ENCODE results near the gene DIAPH2. TPM values are rescaled to one million over a fixed set of nuclear protein-coding genes. Genes with fewer than 3 reads are reported as not detected.

DIAPH2 gene
- total and polyA plus RNA-seq, 2 experiments from 2014 or later = 16.2 to 56.6 TPM

- TF ChIP-seq ZNF114 (CRISPR knock-in tag; IDR thresholded peaks at IDR 0.05) = no peak
- TF ChIP-seq STAT1 (IDR thresholded peaks at IDR 0.05; ENCODE audit: unreplicated experiment) = no peak
- TF ChIP-seq CTCF (conservative IDR thresholded peaks at IDR 0.05; ENCODE audit: low read depth in 2 of 2) = no peak
- TF ChIP-seq ZNF331 (CRISPR knock-in tag; IDR thresholded peaks at IDR 0.05; ENCODE audit: low read depth) = no peak
- no peak for TF ChIP-seq CREB1 (CRISPR knock-in tag; IDR thresholded peaks at IDR 0.05; ENCODE audit: low read depth)
- no peak for TF ChIP-seq ZNF462 (CRISPR knock-in tag; IDR thresholded peaks at IDR 0.05)
- no peak for TF ChIP-seq ETS1 (IDR thresholded peaks at IDR 0.05)
- no peak for TF ChIP-seq EZH2 (IDR thresholded peaks at IDR 0.05; ENCODE audit: low read depth, unreplicated experiment)
- no peak for TF ChIP-seq JUNB (IDR thresholded peaks at IDR 0.05; ENCODE audit: unreplicated experiment)
- no peak for TF ChIP-seq EZH2phosphoT487 (IDR thresholded peaks at IDR 0.05; ENCODE audit: unreplicated experiment)
- no peak for TF ChIP-seq POLR2AphosphoS5 (IDR thresholded peaks at IDR 0.05; ENCODE audit: low read depth)
- no peak for TF ChIP-seq REST (IDR thresholded peaks at IDR 0.05; ENCODE audit: unreplicated experiment)
- no peak for TF ChIP-seq NANOG (IDR thresholded peaks at IDR 0.05; ENCODE audit: borderline replicate concordance)
- Mint-ChIP-seq H3K36me3 (ENCODE audit: low read depth) (peaks cover 2% of the 10 kb centered on the region; the same call in 1 of the 3 replicates), H3K4me3 (no peak overlapping the region), H3K27me3 (ENCODE audit: insufficient read depth, low read depth, poor library complexity) (no peaks in the 10 kb centered on the region), H3K27ac (no peak overlapping the region), H3K4me1 (peaks cover 22% of the 10 kb centered on the region), H3K9me3 (no peaks in the 10 kb centered on the region)
- Histone ChIP-seq H2AFZ (no peak overlapping the region), H3K27ac (ENCODE audit: low read depth) (no peak overlapping the region), H3K9me2 (ENCODE audit: insufficient read depth) (no peaks in the 10 kb centered on the region), H3K36me3 (ENCODE audit: insufficient read depth) (no peaks in the 10 kb centered on the region), H3K4me1 (ENCODE audit: insufficient read depth) (peaks cover 10% of the 10 kb centered on the region), H3K4me3 (no peak overlapping the region), H3K27me3 (ENCODE audit: insufficient read depth) (no peaks in the 10 kb centered on the region), H4K20me1 (replicated peaks; ENCODE audit: insufficient read depth) (no peaks in the 10 kb centered on the region), H3K4me2 (0 out of 2 replicates have a peak overlapping the region, but pooled peaks have one; percentile 51), H3K79me2 (replicated peaks; ENCODE audit: insufficient read depth) (peaks cover 3% of the 10 kb centered on the region; the same call in 1 of the 2 replicates), H3F3A (replicated peaks; ENCODE audit: low read depth) (no peaks in the 10 kb centered on the region)
- ATAC-seq (no peak), DNase-seq (ENCODE audit: low spot score) (no peak)
Measured at GRCh38 chrX:96707804-96708203, 23.2 kb downstream of the DIAPH2 start.

All from GM23338 (cell line).